IMR-90 (cell line): ENCODE results near the gene DOCK6. TPM values are rescaled to one million over a fixed set of nuclear protein-coding genes. Genes with fewer than 3 reads are reported as not detected.

ENCODE experiments used
- ATAC-seq: fragments of 200-7000 bp; cut with Tn5 transposase; 2 replicates; pipeline ENCODE4 v1.9.1; 2020; ENCODE audit warnings: low read depth, mild to moderate bottlenecking, moderate library complexity
- BruUV-seq: library from RNA; stranded (reverse); fragments of 400-500 nt; replicated peaks from 2 replicates; lab custom pipeline; 2021; lab: Mats Ljungman, UMichigan
- CTCF ChIA-PET: fragments of 300-600 bp; formaldehyde crosslinking; extraction: SDS; loops from one replicate; lab custom pipeline; 2021; ENCODE audit warnings: antibody characterized with exemption; lab: Yijun Ruan, JAX
- POLR2A ChIA-PET: fragments of 300-600 bp; sonication (Branson Sonifier 250); formaldehyde crosslinking; loops from one replicate; lab custom pipeline; 2022; ENCODE audit warnings: antibody characterized with exemption; ENCODE audit not compliant: unreplicated experiment; lab: Charles Lee
- DNase-seq: peaks from one replicate; pipeline ENCODE4 v3.0.0; 2013
- H2AFZ ChIP-seq: replicated peaks from 2 replicates; pipeline ENCODE3; 2013; ENCODE audit warnings: low read length, mild to moderate bottlenecking; ENCODE audit not compliant: poor library complexity
- H2AK5ac ChIP-seq: 2 replicates; pipeline ENCODE4 v1.6.1; 2013; ENCODE audit warnings: low read depth, low read length, inconsistent platforms
- H2AK9ac ChIP-seq: replicated peaks from 2 replicates; pipeline ENCODE3; 2013; ENCODE audit warnings: mild to moderate bottlenecking, low read depth, low read length, moderate library complexity; ENCODE audit not compliant: poor library complexity
- H2BK120ac ChIP-seq: 2 replicates; pipeline ENCODE4 v1.6.1; 2013; ENCODE audit warnings: low read depth, low read length, inconsistent platforms
- H2BK15ac ChIP-seq: 3 replicates; pipeline ENCODE4 v1.6.1; 2013; ENCODE audit warnings: low read depth, low read length, inconsistent platforms
- H2BK20ac ChIP-seq: 2 replicates; pipeline ENCODE4 v1.6.1; 2013; ENCODE audit warnings: low read depth, mild to moderate bottlenecking, inconsistent platforms, low read length, moderate library complexity
- H2BK5ac ChIP-seq: 2 replicates; pipeline ENCODE4 v1.6.1; 2013; ENCODE audit warnings: mild to moderate bottlenecking, low read depth, low read length, inconsistent platforms; ENCODE audit not compliant: poor library complexity, severe bottlenecking
- H3K14ac ChIP-seq: replicated peaks from 2 replicates; pipeline ENCODE4 v1.6.1; 2013; ENCODE audit warnings: low read depth, low read length, inconsistent platforms
- H3K18ac ChIP-seq: 2 replicates; pipeline ENCODE4 v1.6.1; 2013; ENCODE audit warnings: low read depth, low read length, control low read depth
- H3K23ac ChIP-seq: 2 replicates; pipeline ENCODE4 v1.6.1; 2013; ENCODE audit warnings: low read depth, low read length, inconsistent platforms
- H3K27ac ChIP-seq: 2 replicates; pipeline ENCODE4 v1.5.1; 2013; ENCODE audit warnings: mild to moderate bottlenecking, control low read depth, low read length; ENCODE audit not compliant: insufficient read depth
- H3K27me3 ChIP-seq: 2 replicates; pipeline ENCODE4 v1.6.1; 2013; ENCODE audit warnings: low read length; ENCODE audit not compliant: control insufficient read depth, insufficient read depth
- H3K36me3 ChIP-seq: 2 replicates; pipeline ENCODE4 v1.6.1; 2013; ENCODE audit warnings: low read length, mixed read lengths; ENCODE audit not compliant: control insufficient read depth, insufficient read depth
- H3K4ac ChIP-seq: 2 replicates; pipeline ENCODE4 v1.6.1; 2013; ENCODE audit warnings: low read depth, low read length, inconsistent platforms
- H3K4me1 ChIP-seq: 2 replicates; pipeline ENCODE4 v1.6.1; 2013; ENCODE audit warnings: low read length, mixed read lengths; ENCODE audit not compliant: control insufficient read depth, insufficient read depth
- H3K4me2 ChIP-seq: 2 replicates; pipeline ENCODE4 v1.6.1; 2013; ENCODE audit warnings: low read depth, mild to moderate bottlenecking, control low read depth, low read length, moderate library complexity
- H3K4me3 ChIP-seq: 2 replicates; pipeline ENCODE4 v1.5.1; 2013; ENCODE audit warnings: low read depth, mild to moderate bottlenecking, control low read depth, low read length, moderate library complexity; ENCODE audit not compliant: insufficient read depth
- H3K56ac ChIP-seq: 2 replicates; pipeline ENCODE4 v1.6.1; 2013; ENCODE audit warnings: low read length, inconsistent platforms; ENCODE audit not compliant: insufficient read depth; ENCODE audit errors: extremely low read depth
- H3K79me1 ChIP-seq, 2 experiments: 2 replicates each; pipeline ENCODE4 v1.6.1; 2013; ENCODE audit warnings: low read length in 2 of 2, inconsistent platforms in 1 of 2, low read depth in 1 of 2
- H3K9ac ChIP-seq: 2 replicates; pipeline ENCODE4 v1.6.1; 2013; ENCODE audit warnings: low read depth, low read length, control low read depth
- H3K9me1 ChIP-seq: 2 replicates; pipeline ENCODE4 v1.6.1; 2013; ENCODE audit warnings: low read length, inconsistent platforms; ENCODE audit not compliant: insufficient read depth
- H3K9me3 ChIP-seq: 2 replicates; pipeline ENCODE4 v1.6.1; 2013; ENCODE audit warnings: low read length; ENCODE audit not compliant: control insufficient read depth, insufficient read depth
- H4K20me1 ChIP-seq: 2 replicates; pipeline ENCODE4 v1.6.1; 2013; ENCODE audit warnings: low read length, inconsistent platforms; ENCODE audit not compliant: insufficient read depth
- H4K5ac ChIP-seq: 2 replicates; pipeline ENCODE4 v1.6.1; 2013; ENCODE audit warnings: mild to moderate bottlenecking, low read depth, low read length, control low read depth
- H4K8ac ChIP-seq, 2 experiments: 2 replicates each; pipeline ENCODE4 v1.6.1; 2013; ENCODE audit warnings: low read depth in 2 of 2, low read length in 2 of 2, control low read depth in 1 of 2, inconsistent platforms in 1 of 2
- H4K91ac ChIP-seq: 2 replicates; pipeline ENCODE4 v1.6.1; 2013; ENCODE audit warnings: low read depth, low read length, inconsistent platforms; ENCODE audit not compliant: insufficient read depth
- CEBPB ChIP-seq: IDR thresholded peaks from 2 replicates; pipeline ENCODE4 v1.6.1; 2012; ENCODE audit warnings: low read depth, low read length, improper control_type of control experiment
- POLR2A ChIP-seq: IDR thresholded peaks from 2 replicates; pipeline ENCODE4 v1.6.1; 2012; ENCODE audit warnings: mild to moderate bottlenecking, low read depth, low read length
- WGBS, 2 experiments: methylation state at CpG; one replicate each; pipeline versions ENCODE4 v1.1.5 to v1.1.7; 2013; ENCODE audit warnings: missing lambda C conversion rate in 2 of 2; ENCODE audit not compliant: insufficient read length in 1 of 2; ENCODE audit errors: extremely low coverage in 2 of 2; 5-methylcytosine and 5-hydroxymethylcytosine counted together
- dilution Hi-C: fragments of 300-500 bp; cut with HindIII; formaldehyde crosslinking; loops from one replicate; pipeline ENCODE4 v1.14.3; 2018; ENCODE audit warnings: low sequenced_read_pairs; ENCODE audit not compliant: unreplicated experiment
- in situ Hi-C: fragments of 300-500 bp; cut with MboI; formaldehyde crosslinking; loops from 3 replicates; pipeline ENCODE4 v1.14.3; 2019; ENCODE audit warnings: low sequenced_read_pairs, inconsistent platforms, mixed read lengths
- intact Hi-C: fragments of 100-400 bp; cut with micrococcal nuclease; formaldehyde crosslinking; loops from 2 replicates; pipeline ENCODE4 v1.10.0; 2022
- polyA plus RNA-seq, 3 experiments: library from polyadenylated mRNA; depleted of rRNA; stranded (reverse); fragments of >200 nt; gene quantifications; 2 replicates each; pipeline ENCODE4 v1.2.3, GENCODE V29; 2012; ENCODE audit warnings: low replicate concordance in 1 of 3
- total RNA-seq: library from RNA; depleted of rRNA; stranded (reverse); fragments of >200 nt; gene quantifications from 2 replicates; pipeline ENCODE4 v1.2.3, GENCODE V29; 2012

The DOCK6 gene
- total and polyA plus RNA-seq, 2 of the 4 experiments (the other 2 are of a cell fraction) = 5.0 to 18.4 TPM

DNA sequence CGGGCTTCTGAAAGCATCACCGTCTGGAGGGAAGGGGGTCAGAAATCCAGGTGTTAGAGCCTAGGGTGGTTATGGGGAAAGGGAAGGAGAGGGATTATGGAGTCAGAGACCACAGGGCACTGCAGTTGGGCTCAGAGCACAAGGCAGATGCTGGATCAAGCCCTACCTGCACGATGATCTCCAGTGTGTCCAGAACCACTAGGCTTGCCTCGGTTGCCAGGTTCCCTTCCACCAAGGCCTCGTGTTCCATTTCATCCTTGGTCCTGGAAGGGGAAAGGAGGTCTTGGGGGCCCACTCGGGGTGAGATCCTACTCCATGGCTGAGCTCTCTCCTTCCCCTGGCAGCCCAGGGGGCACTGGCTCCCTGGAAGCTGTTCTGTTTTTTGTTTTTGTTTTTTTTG, 47.9 kb downstream of the DOCK6 start:
- Histone ChIP-seq H4K8ac (no peak overlapping the region), H2AK9ac (no peak overlapping the region), H4K91ac (no peak overlapping the region), H3K9me1 (peaks cover 22% of the 10 kb centered on the region), H4K5ac (no peak overlapping the region), H3K4ac (no peak overlapping the region), H3K79me1 (no peaks in the 10 kb centered on the region; a peak in 1 of 4 replicates), H3K56ac (no peak overlapping the region), H3K27me3 (no peaks in the 10 kb centered on the region), H2BK5ac (no peak overlapping the region), H3K9me3 (no peaks in the 10 kb centered on the region), H3K36me3 (peaks cover 48% of the 10 kb centered on the region), H3K9ac (no peak overlapping the region), H3K4me1 (no peaks in the 10 kb centered on the region), H2AFZ (no peak overlapping the region), H2AK5ac (no peak overlapping the region), H2BK120ac (no peak overlapping the region), H3K14ac (no peak overlapping the region), H3K4me2 (no peak overlapping the region), H4K20me1 (peaks cover 18% of the 10 kb centered on the region), H2BK15ac (no peak overlapping the region), H3K27ac (no peak overlapping the region), H3K23ac (no peak overlapping the region), H3K4me3 (no peak overlapping the region), H3K18ac (no peak overlapping the region), H2BK20ac (no peak overlapping the region)
- in situ Hi-C loops = no loop called here
- WGBS, 2 experiments = 94% methylated on average over 3 of the region's 6 CpGs; no CpG with 5 or more reads in 1 of the 2 experiments
- POLR2A ChIA-PET = no interaction called here
- CTCF ChIA-PET = no interaction called here
- no TSS peak for BruUV-seq
- TF ChIP-seq POLR2A (no peak), CEBPB (no peak)
- DNase-seq = no peak
- intact Hi-C loops = no loop called here
- ATAC-seq = no peak
- dilution Hi-C loops = no loop called here
